Testis (tissue), 3 donors: ENCODE data around the gene CLN6. TPM values are rescaled to one million over a fixed set of nuclear protein-coding genes. Genes with fewer than 3 reads are reported as not detected.
"Not testable (repeated sequence)": the region's sequence is repeated elsewhere in the genome, so short reads cannot be mapped to it uniquely, and the experiment has no call there.

Source experiments
- DNase-seq: peaks from one replicate; pipeline ENCODE4 v3.0.0-alpha.2; 2019
- H3K27ac ChIP-seq, 2 donors: fragments of 200-600 bp; sonication (generic); one replicate each; pipeline ENCODE4 v1.5.1; 2019
- H3K27me3 ChIP-seq: fragments of 200-600 bp; sonication (generic); one replicate; pipeline ENCODE4 v1.5.1; 2019
- H3K36me3 ChIP-seq: fragments of 200-600 bp; sonication (generic); one replicate; pipeline ENCODE4 v1.5.1; 2017; ENCODE audit warnings: low read depth; ENCODE audit errors: missing control alignments
- H3K4me1 ChIP-seq: fragments of 200-600 bp; sonication (generic); one replicate; pipeline ENCODE4 v1.5.1; 2019
- H3K4me3 ChIP-seq, 2 donors: fragments of 200-600 bp; sonication (generic); one replicate each; pipeline ENCODE4 v1.5.1; 2017 to 2019
- H3K9me3 ChIP-seq: fragments of 200-600 bp; sonication (generic); one replicate; pipeline ENCODE4 v1.5.1; 2017
- CTCF ChIP-seq, 3 experiments: fragments of 450-650 bp in 2 of 3; fragments of 200-600 bp in 1 of 3; sonication (generic) in 1 of 3; IDR thresholded peaks; one replicate each; pipeline ENCODE4 v1.5.1; 2016 to 2019; ENCODE audit warnings: antibody characterized with exemption in 3 of 3, mild to moderate bottlenecking in 2 of 3, moderate library complexity in 1 of 3
- POLR2A ChIP-seq: fragments of 450-650 bp; IDR thresholded peaks from one replicate; pipeline ENCODE4 v1.6.1; 2017; ENCODE audit warnings: antibody characterized with exemption, mild to moderate bottlenecking, moderate library complexity
- WGBS, 2 donors: methylation state at CpG; one replicate each; pipeline ENCODE4 v1.1.5; 2018; 5-methylcytosine and 5-hydroxymethylcytosine counted together
- intact Hi-C: fragments of 100-400 bp; cut with DNase I; formaldehyde crosslinking; loops from one replicate; pipeline ENCODE4 v1.15.1; 2023; ENCODE audit warnings: low total_unique reads
- polyA plus RNA-seq: library from polyadenylated mRNA; stranded (reverse); fragments of 350-450 nt; fragmentation: Illumina TruSeq; extraction: RNeasy Lipid Tissue Mini Kit (QIAGEN cat#74804); gene quantifications from one replicate; pipeline ENCODE4 v1.2.3, GENCODE V29; 2014; ENCODE audit warnings: low read depth, low replicate concordance; ENCODE audit not compliant: insufficient read depth
- total RNA-seq, 2 donors: library from RNA; depleted of rRNA; stranded (reverse); fragments of >200 nt; gene quantifications; one replicate each; pipeline ENCODE4 v1.2.3, GENCODE V29; 2016

CLN6 gene
- total and polyA plus RNA-seq, 3 donors from 2014 or later: 23.3 to 58.8 (median 39.7) TPM

- no peaks in the 10 kb centered on the region for H3K36me3 ChIP-seq
- intact Hi-C loops: no loop called here
- TF ChIP-seq CTCF (IDR thresholded peaks at IDR 0.05) (no peak), POLR2A (no peak)
- H3K27me3 ChIP-seq: no peaks in the 10 kb centered on the region
- H3K4me3 ChIP-seq: no peak overlapping the region
- no peaks in the 10 kb centered on the region for H3K9me3 ChIP-seq
- no peak for DNase-seq
- H3K27ac ChIP-seq: no peak overlapping the region
- 85 to 93% methylated on average over 1 of the region's 1 CpG for WGBS, 2 donors
- H3K4me1 ChIP-seq: no peaks in the 10 kb centered on the region
Measured at GRCh38 chr15:68244235-68244634, 14.7 kb upstream of the CLN6 start.

- intact Hi-C loops: no loop called here
- Histone ChIP-seq H3K36me3 (no peaks in the 10 kb centered on the region), H3K27me3 (no peaks in the 10 kb centered on the region), H3K4me3 (no peak overlapping the region), H3K27ac (no peak overlapping the region), H3K4me1 (no peaks in the 10 kb centered on the region), H3K9me3 (no peaks in the 10 kb centered on the region)
- TF ChIP-seq CTCF (IDR thresholded peaks at IDR 0.05): no peak
- no peak for TF ChIP-seq POLR2A
- DNase-seq: no peak
- WGBS, 2 donors: 72 to 82% methylated on average over 5 of the region's 5 CpGs
Measured at GRCh38 chr15:68241088-68241935, 11.8 kb upstream of the CLN6 start.

- DNase-seq: no peak
- no peaks in the 10 kb centered on the region for H3K9me3 ChIP-seq
- TF ChIP-seq POLR2A: no peak
- no peak for TF ChIP-seq CTCF (IDR thresholded peaks at IDR 0.05)
- H3K4me1 ChIP-seq: no peaks in the 10 kb centered on the region
- no peaks in the 10 kb centered on the region for H3K27me3 ChIP-seq
- intact Hi-C loops: no loop called here
- no peak overlapping the region for H3K27ac ChIP-seq
- no peaks in the 10 kb centered on the region for H3K36me3 ChIP-seq
- H3K4me3 ChIP-seq: no peak overlapping the region
Measured at GRCh38 chr15:68239025-68239424, 9.5 kb upstream of the CLN6 start.

- WGBS, 2 donors: 92 to 98% methylated on average over 4 of the region's 4 CpGs
Measured at GRCh38 chr15:68235022-68235421, 5.5 kb upstream of the CLN6 start.

GRCh38 chr15:68234520-68234919 lies 5.0 kb upstream of the CLN6 start:
- H3K9me3 ChIP-seq, H3K4me1 ChIP-seq, H3K27me3 ChIP-seq, intact Hi-C loops, H3K4me3 ChIP-seq, H3K27ac ChIP-seq, H3K36me3 ChIP-seq, DNase-seq: not testable (repeated sequence)
- WGBS, 2 donors: 91 to 96% methylated on average over 9 of the region's 9 CpGs

More at GRCh38 chr15:68235022-68235421, 5.5 kb upstream of the CLN6 start:
- Histone ChIP-seq H3K4me3 (no peak overlapping the region), H3K27me3 (no peaks in the 10 kb centered on the region), H3K4me1 (peaks cover 5% of the 10 kb centered on the region), H3K9me3 (no peaks in the 10 kb centered on the region), H3K36me3 (no peaks in the 10 kb centered on the region), H3K27ac (no peak overlapping the region)
- no peak for DNase-seq
- intact Hi-C loops: no loop called here
- TF ChIP-seq CTCF (IDR thresholded peaks at IDR 0.05) (no peak), POLR2A (no peak)
